ENCODE measurements around the gene FAM53B.
"Not testable (repeated sequence)": the region's sequence is repeated elsewhere in the genome, so short reads cannot be mapped to it uniquely, and the experiment has no call there.

FAM53B gene

DNA sequence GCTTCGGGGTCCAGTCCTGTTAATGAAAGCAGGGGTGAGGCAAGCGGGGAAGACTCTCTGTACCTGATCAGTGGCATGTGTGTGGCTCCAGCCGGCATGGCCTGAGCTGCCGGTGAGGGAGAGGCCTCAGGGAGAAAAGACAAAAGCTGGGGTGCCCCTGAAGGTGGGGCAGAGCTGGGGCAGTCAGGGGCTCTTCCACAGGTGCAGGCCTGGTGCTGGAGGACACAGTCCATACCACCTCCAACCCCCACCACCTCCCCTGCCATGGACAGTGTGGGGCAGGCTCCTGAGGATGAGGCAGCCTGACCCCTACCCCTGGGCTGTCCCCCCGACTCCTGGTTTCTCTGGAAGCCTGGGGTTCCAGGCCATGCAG, 153.1 kb downstream of the FAM53B start:
- no peak overlapping the region for H3K27ac ChIP-seq
- no peak for DNase-seq (ENCODE audit: low spot score)
- no peak overlapping the region for H3K4me3 ChIP-seq
- TF ChIP-seq, protein P1, sequence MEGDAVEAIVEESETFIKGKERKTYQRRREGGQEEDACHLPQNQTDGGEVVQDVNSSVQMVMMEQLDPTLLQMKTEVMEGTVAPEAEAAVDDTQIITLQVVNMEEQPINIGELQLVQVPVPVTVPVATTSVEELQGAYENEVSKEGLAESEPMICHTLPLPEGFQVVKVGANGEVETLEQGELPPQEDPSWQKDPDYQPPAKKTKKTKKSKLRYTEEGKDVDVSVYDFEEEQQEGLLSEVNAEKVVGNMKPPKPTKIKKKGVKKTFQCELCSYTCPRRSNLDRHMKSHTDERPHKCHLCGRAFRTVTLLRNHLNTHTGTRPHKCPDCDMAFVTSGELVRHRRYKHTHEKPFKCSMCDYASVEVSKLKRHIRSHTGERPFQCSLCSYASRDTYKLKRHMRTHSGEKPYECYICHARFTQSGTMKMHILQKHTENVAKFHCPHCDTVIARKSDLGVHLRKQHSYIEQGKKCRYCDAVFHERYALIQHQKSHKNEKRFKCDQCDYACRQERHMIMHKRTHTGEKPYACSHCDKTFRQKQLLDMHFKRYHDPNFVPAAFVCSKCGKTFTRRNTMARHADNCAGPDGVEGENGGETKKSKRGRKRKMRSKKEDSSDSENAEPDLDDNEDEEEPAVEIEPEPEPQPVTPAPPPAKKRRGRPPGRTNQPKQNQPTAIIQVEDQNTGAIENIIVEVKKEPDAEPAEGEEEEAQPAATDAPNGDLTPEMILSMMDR (IDR thresholded peaks at IDR 0.05), result no peak

DNA sequence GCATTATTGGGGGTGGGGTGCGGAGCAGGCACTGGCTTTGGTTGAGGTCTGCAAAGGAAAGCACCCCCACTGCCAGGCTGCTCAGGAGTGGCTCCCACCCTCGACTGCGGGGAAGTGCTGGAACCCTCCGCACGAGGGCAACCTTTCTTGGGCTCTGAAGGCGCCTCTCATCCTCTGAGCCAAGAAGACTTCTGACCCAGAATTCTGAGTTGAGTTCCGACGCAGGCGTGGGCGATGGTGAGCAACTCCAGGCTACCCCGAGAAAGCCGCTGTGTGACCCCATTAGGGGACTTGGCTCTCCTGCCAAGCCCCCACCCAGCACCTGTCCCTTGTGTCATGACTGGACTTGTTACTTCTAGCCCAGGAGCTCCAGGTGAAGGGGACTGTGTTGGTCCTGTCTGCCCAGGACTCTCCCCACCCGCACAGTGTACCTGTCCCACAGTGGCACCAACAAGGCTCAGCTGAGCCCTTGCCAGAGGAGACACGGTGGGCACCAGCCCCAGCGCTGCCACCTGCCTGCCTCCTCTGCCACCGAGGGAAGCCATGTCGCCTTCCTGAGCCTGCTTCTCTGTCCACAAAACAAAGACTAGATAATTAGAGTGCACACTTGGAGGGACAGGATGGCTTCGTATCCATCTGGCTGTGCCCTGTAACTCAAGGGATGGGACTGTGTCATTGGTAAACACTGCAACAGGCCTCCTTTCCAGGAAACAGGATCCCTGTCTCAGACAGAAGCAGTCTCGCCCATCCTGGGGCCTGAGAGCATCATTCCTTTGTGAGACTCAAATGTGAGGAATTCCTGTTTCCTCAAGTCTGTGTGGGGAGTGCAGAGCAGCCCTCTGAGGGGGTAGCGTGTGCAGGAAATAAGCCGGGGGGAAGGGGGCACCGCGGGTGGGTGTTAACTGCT, 153.7 kb downstream of the FAM53B start:
- Histone ChIP-seq H3K27ac (no peak overlapping the region), H3K4me3 (no peak overlapping the region)
- TF ChIP-seq, protein P1 (IDR thresholded peaks at IDR 0.05), result no peak
- no peak for DNase-seq (ENCODE audit: low spot score)

DNA sequence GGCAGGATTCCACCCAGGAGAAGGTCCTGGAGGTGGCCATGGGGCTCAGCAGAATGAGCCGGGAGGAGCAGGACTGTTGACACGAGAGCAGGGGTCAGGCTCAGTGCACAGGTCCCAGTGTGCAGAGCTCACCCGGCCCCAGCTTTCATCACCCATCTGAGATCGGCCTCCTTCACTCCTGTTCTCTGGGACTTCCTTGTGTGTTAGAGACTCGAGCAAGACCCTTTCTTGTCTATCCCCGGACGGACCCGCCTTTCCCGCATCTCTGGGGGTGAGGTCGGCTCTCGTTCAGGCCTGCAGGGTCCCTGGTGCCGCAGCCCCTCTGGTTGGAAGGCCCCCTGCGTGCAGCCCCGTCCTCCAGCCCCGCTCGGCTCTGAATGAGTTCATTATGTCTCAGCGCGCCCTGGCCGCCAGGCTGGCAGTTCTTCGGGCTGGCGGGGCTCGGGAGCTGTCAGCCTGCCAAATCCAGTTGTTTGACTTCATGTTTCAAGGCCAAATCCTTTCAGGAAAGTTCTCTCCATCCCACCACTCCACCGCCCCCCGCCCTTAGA, 154.6 kb downstream of the FAM53B start:
- TF ChIP-seq, protein P1 (IDR thresholded peaks at IDR 0.05), result no peak
- DNase-seq (ENCODE audit: low spot score), result no peak
- Histone ChIP-seq H3K4me3 (peak overlapping the region; percentile 56), H3K27ac (peak overlapping the region; percentile 8 to 54)

DNA sequence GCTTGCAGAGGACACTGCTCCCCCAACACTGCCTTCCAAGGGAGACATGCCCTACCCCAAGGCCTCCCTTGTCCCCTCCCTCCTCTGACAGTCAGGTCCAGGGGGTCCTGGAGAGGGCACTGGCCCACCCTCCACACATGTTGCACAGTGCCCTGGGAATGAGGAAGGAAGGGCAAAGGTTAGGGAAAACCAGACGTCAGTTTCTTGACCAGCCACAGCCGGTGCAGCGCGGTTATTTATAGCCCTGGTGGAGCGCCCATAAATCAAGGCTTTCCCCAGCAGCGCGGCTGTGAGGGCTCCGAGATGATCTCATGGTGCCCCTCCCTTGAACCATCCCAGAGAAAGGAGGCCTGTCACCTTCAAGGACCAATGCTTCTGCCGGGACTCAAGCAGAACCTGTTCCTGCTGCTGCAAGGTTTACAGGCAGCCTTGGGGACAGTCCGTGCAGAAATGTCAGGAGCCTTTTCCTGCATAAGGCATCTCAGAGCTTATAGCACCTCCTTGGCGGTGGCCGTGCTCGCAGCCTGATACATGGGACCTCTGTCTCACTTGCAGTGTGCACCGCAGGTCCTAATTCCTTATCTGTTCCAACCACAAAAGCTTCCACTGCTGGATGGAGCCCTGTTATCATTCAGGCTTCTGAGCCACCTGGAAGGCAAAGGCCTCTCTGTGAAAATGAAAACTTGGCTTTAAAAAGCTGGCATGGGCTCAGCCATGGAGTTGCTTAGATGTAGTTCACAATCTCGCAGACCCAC, 155.3 kb downstream of the FAM53B start:
- Histone ChIP-seq H3K27ac (peak overlapping the region; percentile 8 to 54), H3K4me3 (peak overlapping the region; percentile 56)
- TF ChIP-seq, protein P1 (IDR thresholded peaks at IDR 0.05), result no peak
- DNase-seq (ENCODE audit: low spot score), result no peak

DNA sequence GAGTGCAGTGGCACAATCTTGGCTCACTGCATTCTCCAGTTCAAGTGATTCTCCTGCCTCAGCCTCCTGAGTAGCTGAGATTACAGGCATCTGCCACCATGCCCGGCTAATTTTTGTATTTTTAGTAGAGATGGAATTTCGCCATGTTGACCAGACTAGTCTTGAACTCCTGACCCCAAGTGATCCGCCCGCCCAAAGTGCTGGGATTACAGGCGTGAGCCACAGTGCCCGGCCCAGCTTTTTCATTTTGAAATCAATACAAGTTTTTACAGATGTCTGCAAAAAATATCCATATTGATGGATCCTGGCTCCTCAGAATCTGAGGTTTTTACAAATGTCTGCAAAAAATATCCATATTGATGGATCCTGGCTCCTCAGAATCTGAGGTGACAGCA, 155.8 kb downstream of the FAM53B start:
- not testable (repeated sequence) for DNase-seq (ENCODE audit: low spot score); H3K4me3 ChIP-seq
- peak overlapping the region in 1 of 2 donors; percentile 54 for H3K27ac ChIP-seq

DNA sequence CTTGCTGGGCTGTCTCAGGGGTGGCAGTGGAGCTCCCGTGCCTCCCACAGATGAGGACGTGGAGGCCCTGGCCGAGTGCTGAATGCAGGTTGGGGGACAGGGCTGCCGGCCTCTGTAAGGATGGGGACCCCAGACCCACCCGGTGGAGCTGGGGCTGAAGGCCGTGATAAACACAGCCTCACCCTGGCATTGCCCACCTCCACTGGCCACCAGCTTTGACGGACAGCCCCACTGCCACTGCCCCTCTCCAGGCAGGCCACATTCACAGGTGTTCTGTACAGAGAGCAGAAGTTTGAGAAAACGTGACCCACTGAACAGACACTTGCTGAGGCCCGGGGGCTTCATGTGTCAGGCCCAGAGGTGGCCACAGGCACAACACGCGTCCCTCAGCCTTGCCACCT, 156.4 kb downstream of the FAM53B start:
- DNase-seq (ENCODE audit: low spot score), result no peak
- Histone ChIP-seq H3K4me3 (no peak overlapping the region), H3K27ac (no peak overlapping the region)
- TF ChIP-seq, protein P1 (IDR thresholded peaks at IDR 0.05), result no peak

DNA sequence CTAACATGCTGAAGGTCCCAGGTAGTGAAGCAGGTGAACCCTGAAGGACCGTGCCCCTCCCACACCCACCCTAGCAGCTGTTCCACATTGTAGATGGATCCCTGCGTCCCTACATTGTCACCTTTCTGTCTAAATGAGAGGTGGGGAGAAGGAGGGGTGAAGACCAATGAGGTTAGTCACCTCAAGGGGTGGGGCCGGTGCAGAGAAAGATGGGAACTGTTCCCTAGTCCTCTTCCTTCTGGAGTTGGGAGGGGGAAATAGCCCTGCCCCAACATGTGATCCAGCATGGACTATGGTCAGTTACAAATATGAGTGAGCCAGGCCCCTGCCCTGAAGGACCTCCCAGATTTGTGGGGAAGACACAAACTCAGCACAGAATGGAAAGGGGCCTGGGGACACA, 158.0 kb downstream of the FAM53B start:
- H3K27ac ChIP-seq, result no peak overlapping the region
- H3K4me3 ChIP-seq, result no peak overlapping the region
- TF ChIP-seq, protein P1 (IDR thresholded peaks at IDR 0.05), result no peak
- DNase-seq (ENCODE audit: low spot score), result no peak
